Measurements from ENCODE around the gene NDUFB3. TPM values are rescaled to one million over a fixed set of nuclear protein-coding genes. Genes with fewer than 3 reads are reported as not detected.

The NDUFB3 gene
- total RNA-seq, 1 donor: 70.3 TPM

DNA sequence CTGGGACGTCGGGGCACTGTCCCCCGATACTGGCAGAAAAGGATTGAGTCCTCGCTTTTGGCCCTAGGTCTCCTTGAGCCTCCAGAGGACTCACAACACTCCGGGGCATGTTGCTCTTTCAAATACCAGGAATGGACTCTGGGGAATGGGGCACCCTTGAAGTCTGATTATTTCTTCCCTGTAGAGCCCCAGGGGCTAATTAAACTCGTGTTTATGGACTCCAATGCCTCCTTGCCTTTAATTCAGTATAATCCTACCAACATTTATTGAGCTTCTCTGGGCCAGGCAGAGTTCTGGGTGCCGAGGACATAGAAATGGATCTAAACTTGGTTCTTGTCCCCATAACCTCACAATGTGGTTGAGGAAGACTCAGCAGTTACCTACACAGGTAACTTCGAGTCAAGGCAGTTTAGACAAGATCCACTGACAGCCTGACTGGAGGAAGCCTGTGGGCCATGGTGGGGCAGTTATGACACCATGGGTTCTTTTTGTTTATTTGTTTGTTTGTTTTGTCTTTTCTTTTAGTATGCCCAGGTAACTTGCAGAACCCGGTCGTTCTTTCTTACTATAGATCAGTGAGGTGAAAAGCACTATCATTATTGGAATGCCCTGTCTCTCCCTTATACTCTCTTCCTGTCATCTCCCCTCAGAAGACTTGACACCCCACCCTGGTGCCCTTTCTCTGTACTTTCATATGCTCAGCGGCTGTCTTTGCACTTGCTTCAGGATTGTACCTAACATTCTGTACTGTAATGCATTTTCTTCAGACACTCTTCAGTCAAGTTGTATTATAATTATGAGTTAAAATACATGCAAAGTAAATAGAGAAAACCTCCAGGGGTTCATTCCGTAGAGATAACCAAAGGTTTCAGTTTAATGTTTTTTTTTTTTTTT, 47.4 kb downstream of the NDUFB3 start:
- TF ChIP-seq, protein P1, sequence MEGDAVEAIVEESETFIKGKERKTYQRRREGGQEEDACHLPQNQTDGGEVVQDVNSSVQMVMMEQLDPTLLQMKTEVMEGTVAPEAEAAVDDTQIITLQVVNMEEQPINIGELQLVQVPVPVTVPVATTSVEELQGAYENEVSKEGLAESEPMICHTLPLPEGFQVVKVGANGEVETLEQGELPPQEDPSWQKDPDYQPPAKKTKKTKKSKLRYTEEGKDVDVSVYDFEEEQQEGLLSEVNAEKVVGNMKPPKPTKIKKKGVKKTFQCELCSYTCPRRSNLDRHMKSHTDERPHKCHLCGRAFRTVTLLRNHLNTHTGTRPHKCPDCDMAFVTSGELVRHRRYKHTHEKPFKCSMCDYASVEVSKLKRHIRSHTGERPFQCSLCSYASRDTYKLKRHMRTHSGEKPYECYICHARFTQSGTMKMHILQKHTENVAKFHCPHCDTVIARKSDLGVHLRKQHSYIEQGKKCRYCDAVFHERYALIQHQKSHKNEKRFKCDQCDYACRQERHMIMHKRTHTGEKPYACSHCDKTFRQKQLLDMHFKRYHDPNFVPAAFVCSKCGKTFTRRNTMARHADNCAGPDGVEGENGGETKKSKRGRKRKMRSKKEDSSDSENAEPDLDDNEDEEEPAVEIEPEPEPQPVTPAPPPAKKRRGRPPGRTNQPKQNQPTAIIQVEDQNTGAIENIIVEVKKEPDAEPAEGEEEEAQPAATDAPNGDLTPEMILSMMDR (IDR thresholded peaks at IDR 0.05; ENCODE audit: insufficient read depth, low read length): no peak
- peak; percentile 57 for DNase-seq (ENCODE audit: low read depth)
- peak overlapping the region; percentile 80 for H3K4me3 ChIP-seq (ENCODE audit: low read depth, low read length)

DNA sequence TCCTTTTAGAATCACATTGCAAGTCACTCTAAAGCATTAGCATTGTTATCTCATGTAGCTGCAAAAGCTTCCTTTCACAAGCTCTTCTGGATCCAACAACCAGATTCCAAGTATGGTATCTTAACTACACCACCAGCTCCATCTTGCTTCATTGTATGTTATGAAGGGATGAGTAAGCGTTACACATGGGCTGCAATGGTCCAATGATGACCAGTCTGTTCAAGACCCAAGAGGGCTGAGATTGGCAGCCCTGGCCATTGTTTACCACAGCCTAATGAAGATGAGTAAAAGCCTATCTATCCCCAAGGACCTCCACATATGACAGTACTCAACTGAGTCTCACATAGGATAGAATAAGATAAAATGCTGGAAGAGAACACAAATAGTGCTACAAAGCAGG, 50.5 kb downstream of the NDUFB3 start:
- DNase-seq (ENCODE audit: low read depth): no peak
- TF ChIP-seq, protein P1 (IDR thresholded peaks at IDR 0.05; ENCODE audit: insufficient read depth, low read length): no peak
- no peak overlapping the region for H3K4me3 ChIP-seq (ENCODE audit: low read depth, low read length)

GRCh38 chr2:201126308-201127151, 54.7 kb downstream of the NDUFB3 start:
- peak; percentile 60 for DNase-seq (ENCODE audit: low read depth)
- H3K4me3 ChIP-seq (ENCODE audit: low read depth, low read length): no peak overlapping the region
- TF ChIP-seq, protein P1 (IDR thresholded peaks at IDR 0.05; ENCODE audit: insufficient read depth, low read length): no peak

- no peak overlapping the region for H3K4me3 ChIP-seq (ENCODE audit: low read depth, low read length)
- TF ChIP-seq, protein P1 (IDR thresholded peaks at IDR 0.05; ENCODE audit: insufficient read depth, low read length): no peak
- no peak for DNase-seq (ENCODE audit: low read depth)
Measured at GRCh38 chr2:201127152-201127511, 55.3 kb downstream of the NDUFB3 start.

DNA sequence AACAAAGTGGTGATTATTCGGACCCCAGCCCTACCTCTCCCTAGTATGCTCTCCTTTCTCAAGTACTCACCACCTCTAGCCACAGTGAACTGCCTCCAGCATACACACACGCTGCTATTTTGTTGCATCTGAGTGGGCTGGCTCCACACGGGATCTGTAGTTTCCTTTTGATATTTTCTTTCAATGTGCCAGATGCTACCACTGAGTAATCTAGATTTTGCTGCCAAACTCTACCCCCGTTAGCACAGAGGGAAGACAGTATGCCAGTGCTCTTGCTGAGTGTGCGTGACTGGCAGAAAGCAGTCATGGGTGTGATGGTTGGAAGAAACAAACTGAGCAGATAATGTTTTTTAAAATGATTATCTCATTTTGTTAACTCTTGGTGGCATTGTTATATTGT, 55.8 kb downstream of the NDUFB3 start:
- H3K4me3 ChIP-seq (ENCODE audit: low read depth, low read length): no peak overlapping the region
- DNase-seq (ENCODE audit: low read depth): peak; percentile 78
- TF ChIP-seq, protein P1 (IDR thresholded peaks at IDR 0.05; ENCODE audit: insufficient read depth, low read length): no peak

- no peak for DNase-seq (ENCODE audit: low read depth)
- no peak overlapping the region for H3K4me3 ChIP-seq (ENCODE audit: low read depth, low read length)
- TF ChIP-seq, protein P1 (IDR thresholded peaks at IDR 0.05; ENCODE audit: insufficient read depth, low read length): no peak
Measured at GRCh38 chr2:201128033-201128432, 56.2 kb downstream of the NDUFB3 start.
